Panc1 (cell line): Measurements from ENCODE around the gene VOPP1.

ENCODE experiments used
- CTCF ChIP-seq: fragments of 450-650 bp; IDR thresholded peaks from 2 replicates; pipeline ENCODE4 v1.5.1; 2017; ENCODE audit warnings: mild to moderate bottlenecking
- POLR2AphosphoS5 ChIP-seq: IDR thresholded peaks from 2 replicates; pipeline ENCODE4 v1.6.1; 2012; ENCODE audit warnings: mild to moderate bottlenecking, low read depth, low read length, moderate library complexity
- SIN3A ChIP-seq: IDR thresholded peaks from 2 replicates; pipeline ENCODE4 v1.6.1; 2012; ENCODE audit warnings: low read depth, mild to moderate bottlenecking, low read length, moderate library complexity, borderline replicate concordance; ENCODE audit not compliant: insufficient read depth
- TCF7L2 ChIP-seq: IDR thresholded peaks from 2 replicates; pipeline ENCODE4 v1.6.1; 2011; ENCODE audit warnings: mild to moderate bottlenecking, low read depth, low read length, inconsistent platforms

- TF ChIP-seq CTCF, result no peak
- no peak for TF ChIP-seq TCF7L2
- no peak for TF ChIP-seq SIN3A
- TF ChIP-seq POLR2AphosphoS5, result no peak
These were observed 39.1 kb downstream of the VOPP1 start for GRCh38 chr7:55533050-55533728.
